GM06990 (cell line): ENCODE measurements around the gene STARD3.

ENCODE experiments used
- DNase-seq: peaks from one replicate; pipeline ENCODE4 v3.0.0-alpha.2; 2011; ENCODE audit not compliant: insufficient read length; ENCODE audit errors: extremely low read depth
- H3K27me3 ChIP-seq: replicated peaks from 2 replicates; pipeline ENCODE4 v1.6.0; 2011; ENCODE audit warnings: low read length; ENCODE audit not compliant: control insufficient read depth, insufficient read depth
- H3K36me3 ChIP-seq: 2 replicates; pipeline ENCODE4 v1.5.1; 2011; ENCODE audit warnings: low read length; ENCODE audit not compliant: control insufficient read depth, insufficient read depth
- H3K4me3 ChIP-seq: replicated peaks from 2 replicates; pipeline ENCODE4 v1.5.1; 2011; ENCODE audit warnings: low read depth, mild to moderate bottlenecking, control low read depth, low read length
- CTCF ChIP-seq: IDR thresholded peaks from 2 replicates; pipeline ENCODE4 v1.5.1; 2011; ENCODE audit warnings: low read length, control low read depth, mild to moderate bottlenecking, inconsistent platforms; ENCODE audit not compliant: insufficient read depth, poor library complexity, severe bottlenecking

Gene STARD3

DNA sequence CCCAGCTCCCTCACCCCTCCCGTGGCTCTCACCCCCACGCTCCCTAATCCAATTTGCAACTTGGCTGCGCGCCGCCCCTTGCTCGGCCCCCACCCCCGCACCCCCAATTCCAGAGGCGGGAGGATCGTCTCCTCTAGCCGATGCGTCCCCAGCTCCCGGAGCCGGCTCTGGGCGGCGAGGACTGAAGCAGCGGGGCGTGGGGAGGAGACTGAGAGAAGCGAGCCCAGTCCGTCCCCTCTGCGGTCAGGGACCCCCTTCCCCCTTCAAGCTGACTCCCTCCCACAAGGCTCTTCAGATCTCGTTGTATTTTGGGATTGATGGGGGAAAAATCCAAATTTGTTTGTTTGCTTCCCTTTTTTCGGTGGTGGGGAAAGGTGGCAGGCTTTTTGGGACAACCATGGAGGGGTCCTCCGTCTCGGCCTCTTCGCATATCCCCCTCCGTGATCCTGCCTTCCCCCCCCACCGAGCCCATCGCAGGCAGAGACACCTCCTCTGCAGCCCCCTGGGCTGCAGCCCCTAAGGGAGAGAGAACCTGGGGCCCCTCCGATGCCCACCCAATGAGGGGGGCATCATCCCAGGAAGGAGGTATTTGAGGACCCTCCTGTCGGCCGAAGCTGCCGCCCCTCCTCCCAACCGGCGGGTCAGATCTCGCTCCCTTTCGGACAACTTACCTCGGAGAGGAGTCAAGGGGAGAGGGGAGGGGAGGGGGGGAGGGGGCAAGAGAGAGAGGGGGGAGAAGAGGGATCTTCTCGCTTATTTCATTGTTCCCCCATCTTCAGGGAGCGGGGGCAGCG, 29.7 kb upstream of the STARD3 start:
- H3K27me3 ChIP-seq = peaks cover 5% of the 10 kb centered on the region

DNA sequence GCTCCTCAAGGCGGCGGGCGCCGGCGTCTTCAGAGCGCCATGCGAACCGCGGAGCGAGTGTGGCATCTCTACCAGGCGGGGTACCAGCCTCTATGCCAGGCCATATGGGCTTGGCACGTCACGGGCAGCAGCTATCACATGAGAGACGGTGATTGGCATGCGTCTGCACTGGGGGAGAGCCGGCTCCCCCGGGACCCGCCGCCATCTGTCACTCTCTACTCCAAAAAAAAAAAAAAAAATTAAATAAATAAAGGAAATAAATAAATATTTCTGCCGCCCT, 29.2 kb upstream of the STARD3 start, which contains the start of gene NEUROD2:
TSS of gene NEUROD2 (minus strand) at position 70 of the 280 bp plus-strand sequence. CDS start 1,321 bp downstream, outside the sequence.
- H3K36me3 ChIP-seq = no peaks in the 10 kb centered on the region
- DNase-seq = no peak
- TF ChIP-seq CTCF = no peak
- peaks cover 5% of the 10 kb centered on the region for H3K27me3 ChIP-seq
- no peak within 1 kb of the TSS for H3K4me3 ChIP-seq

More for the DNA sequence above, 29.7 kb upstream of the STARD3 start:
- DNase-seq = no peak
- no peak overlapping the region for H3K4me3 ChIP-seq
- no peak for TF ChIP-seq CTCF
- H3K36me3 ChIP-seq = no peaks in the 10 kb centered on the region

GRCh38 chr17:39608142-39608981, 28.6 kb upstream of the STARD3 start:
- Histone ChIP-seq H3K4me3 (no peak overlapping the region), H3K27me3 (peaks cover 5% of the 10 kb centered on the region), H3K36me3 (no peaks in the 10 kb centered on the region)
- no peak for DNase-seq
- TF ChIP-seq CTCF = no peak

DNA sequence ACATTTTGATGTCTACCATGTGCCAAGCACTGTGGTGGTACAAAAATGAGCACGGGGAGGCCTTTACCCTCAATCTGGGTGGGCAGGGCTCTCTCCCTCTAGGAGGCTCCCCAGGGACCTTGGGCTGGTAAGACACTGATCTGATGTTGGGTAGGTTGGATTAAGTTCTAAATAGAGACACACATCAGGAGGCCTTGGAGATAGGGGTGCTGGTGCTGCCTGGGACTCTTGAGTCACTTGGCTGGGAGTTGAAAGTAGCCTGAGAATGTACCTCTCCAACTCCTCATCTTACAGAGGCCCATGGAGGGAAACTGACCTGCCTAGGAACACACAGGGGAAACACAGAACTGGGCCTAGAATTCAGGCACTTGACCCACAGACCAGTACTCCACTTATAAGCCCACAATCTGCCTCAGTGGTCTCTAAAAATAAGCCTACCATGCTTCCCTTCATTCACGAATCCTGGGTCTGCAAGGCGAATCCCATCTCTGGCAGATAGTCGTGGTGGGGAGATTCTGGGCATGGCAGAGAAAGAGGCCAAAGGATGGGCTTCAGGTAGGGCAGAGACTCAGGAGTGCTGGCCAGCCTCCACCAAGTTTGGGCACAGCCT, 27.4 kb upstream of the STARD3 start:
- H3K36me3 ChIP-seq = no peaks in the 10 kb centered on the region
- no peak overlapping the region for H3K4me3 ChIP-seq
- DNase-seq = no peak
- no peak for TF ChIP-seq CTCF
- peaks cover 5% of the 10 kb centered on the region for H3K27me3 ChIP-seq

- no peaks in the 10 kb centered on the region for H3K36me3 ChIP-seq
- TF ChIP-seq CTCF = no peak
- peaks cover 1% of the 10 kb centered on the region for H3K27me3 ChIP-seq
- no peak overlapping the region for H3K4me3 ChIP-seq
- no peak for DNase-seq
These were observed 25.4 kb upstream of the STARD3 start for GRCh38 chr17:39611401-39612112.
